CD4-positive, alpha-beta T cell treated with Interleukin-2 at 100 ng/mL for 4 hours (primary cell): ENCODE data around the gene RPS16.

Source experiments
- DNase-seq: peaks from one replicate; pipeline ENCODE4 v3.0.0-alpha.2; 2020; ENCODE audit warnings: low spot score

RPS16 gene

DNA sequence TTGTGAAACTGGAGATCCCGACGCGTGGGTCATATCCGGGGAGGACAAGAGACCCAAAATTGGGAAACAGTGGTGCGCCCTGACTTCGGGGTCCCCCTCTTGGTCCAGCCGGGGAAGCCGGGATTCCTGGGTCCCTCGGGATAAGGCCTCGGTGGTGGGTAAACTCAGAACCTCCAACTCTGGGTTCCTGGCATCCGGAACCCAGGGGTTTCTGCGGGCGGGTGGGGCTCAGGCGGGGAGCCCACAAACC lies 28.4 kb downstream of the RPS16 start:
- DNase-seq: no peak

DNA sequence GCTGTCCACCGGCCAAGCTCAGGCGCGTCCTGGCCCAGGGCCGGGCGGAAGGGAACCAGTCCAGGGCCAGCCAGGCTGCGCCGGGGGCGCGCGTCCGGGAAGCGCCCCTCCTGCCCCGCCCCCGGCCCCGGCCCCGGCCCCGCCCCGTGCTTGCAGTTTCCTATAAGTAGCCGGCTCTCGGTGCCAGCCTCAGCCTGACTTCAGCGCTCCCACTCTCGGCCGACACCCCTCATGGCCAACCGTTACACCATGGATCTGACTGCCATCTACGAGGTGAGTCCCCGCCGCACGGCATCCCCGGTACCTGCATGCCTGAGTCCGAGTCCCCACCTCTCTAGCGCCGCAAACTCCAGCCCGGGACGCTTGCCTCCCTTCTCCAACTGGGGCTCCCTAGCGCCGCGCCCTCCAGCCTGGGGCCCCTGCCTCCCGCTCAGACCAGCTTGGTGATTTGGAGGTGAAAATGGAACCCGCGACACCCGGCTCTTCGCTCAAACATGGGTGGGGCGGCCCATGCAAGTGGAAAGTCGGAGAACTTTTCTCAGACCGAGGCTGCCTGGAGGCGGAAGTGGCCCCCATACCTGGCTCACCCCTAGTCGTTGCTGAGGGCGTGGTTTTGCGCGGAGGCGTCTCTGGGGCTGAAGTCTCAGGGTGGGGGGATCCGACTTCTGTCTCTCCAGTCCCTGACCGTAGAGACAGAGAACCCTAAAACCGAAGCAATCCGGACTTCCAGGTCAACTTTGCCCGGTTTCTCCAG lies 28.9 kb downstream of the RPS16 start, which contains the start of gene ZFP36:
Gene ZFP36 (plus strand): TSS at position 192 of the 754 bp plus-strand sequence. CDS start 58 bp downstream, at position 250.
- peak; percentile 93 for DNase-seq

GRCh38 chr19:39405958-39406655 lies 29.6 kb downstream of the RPS16 start:
- DNase-seq: peak; percentile 92

- peak; percentile 35 for DNase-seq
Observed at GRCh38 chr19:39405261-39405957, 30.3 kb downstream of the RPS16 start.

DNA sequence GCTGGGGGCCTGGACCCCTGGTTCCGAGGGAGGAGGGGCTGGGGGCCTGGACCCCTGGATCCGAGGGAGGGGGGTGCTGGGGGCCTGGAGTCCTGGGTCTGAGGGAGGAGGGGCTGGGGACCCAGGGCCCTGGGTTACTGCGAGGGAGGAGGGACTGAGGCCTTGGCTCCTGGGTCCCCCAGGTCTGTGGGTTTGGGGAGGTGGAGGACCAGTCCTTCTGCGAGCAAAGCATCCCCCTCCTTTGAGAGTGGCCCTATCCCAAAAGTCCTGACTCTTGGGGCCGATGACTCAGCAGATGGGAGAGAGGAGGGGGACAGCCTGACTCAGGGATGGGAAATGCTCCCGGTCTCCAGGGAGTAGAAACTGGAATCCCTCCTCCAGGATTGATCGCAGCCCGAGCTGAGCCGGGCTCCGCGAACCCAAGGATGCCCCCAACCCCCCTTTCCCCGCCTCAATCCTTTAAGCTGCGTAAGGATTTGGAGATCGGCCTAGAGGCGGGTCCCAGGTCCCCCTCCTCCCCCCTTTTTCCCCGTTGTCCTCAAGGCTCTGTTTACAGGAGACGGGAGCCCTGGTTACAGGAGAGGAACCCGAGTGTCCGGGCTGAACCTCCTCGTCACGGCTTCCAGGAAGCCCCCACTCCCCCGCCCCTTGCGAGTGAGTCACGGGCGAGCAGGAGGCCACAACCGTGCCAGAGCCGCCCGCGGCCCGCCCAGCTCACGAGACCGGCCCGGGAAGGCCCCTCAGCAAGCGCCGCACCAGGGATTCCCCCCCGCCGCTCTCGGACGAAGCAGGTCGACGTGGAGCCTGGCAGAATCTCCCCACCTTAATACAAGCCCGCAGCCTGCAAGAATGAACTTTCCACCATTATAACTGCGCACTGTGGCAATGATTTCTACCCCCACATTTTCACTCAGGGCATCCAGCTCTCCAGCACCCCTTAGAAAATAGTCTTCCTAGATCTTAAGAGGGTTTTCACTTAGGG lies 32.1 kb downstream of the RPS16 start:
- DNase-seq: peak; percentile 97

- DNase-seq: peak; percentile 82
Observed at GRCh38 chr19:39402346-39403300, 33.1 kb downstream of the RPS16 start.

- DNase-seq: peak; percentile 93
Observed at GRCh38 chr19:39401549-39402345, 34.0 kb downstream of the RPS16 start.

DNA sequence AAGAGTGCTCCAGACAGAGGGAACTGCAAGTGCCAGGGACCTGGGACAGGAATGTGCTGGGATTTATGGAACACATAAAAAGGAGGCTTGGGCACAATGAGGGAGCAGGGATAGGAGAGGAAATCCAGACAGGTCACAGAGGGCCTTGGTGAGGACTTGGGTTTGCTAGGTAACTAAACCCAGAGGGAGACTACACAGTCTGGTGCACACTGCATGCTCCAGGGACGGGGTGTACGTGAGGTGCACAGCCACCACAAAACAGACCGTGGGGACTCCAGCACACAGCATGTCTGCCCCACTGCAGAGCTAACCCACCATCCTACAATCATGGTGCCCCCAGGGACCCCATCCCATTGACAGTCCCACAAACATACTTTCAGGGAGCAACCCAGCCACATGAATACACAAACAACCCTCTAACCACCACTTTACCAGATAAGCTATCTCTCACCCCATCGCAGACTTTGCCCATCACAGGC lies 34.6 kb downstream of the RPS16 start:
- DNase-seq: no peak

GRCh38 chr19:39400061-39400460 lies 35.7 kb downstream of the RPS16 start:
- DNase-seq: no peak

GRCh38 chr19:39399668-39400050 lies 36.1 kb downstream of the RPS16 start:
- no peak for DNase-seq

- peak; percentile 80 for DNase-seq
Observed at GRCh38 chr19:39398297-39398864, 37.4 kb downstream of the RPS16 start.

DNA sequence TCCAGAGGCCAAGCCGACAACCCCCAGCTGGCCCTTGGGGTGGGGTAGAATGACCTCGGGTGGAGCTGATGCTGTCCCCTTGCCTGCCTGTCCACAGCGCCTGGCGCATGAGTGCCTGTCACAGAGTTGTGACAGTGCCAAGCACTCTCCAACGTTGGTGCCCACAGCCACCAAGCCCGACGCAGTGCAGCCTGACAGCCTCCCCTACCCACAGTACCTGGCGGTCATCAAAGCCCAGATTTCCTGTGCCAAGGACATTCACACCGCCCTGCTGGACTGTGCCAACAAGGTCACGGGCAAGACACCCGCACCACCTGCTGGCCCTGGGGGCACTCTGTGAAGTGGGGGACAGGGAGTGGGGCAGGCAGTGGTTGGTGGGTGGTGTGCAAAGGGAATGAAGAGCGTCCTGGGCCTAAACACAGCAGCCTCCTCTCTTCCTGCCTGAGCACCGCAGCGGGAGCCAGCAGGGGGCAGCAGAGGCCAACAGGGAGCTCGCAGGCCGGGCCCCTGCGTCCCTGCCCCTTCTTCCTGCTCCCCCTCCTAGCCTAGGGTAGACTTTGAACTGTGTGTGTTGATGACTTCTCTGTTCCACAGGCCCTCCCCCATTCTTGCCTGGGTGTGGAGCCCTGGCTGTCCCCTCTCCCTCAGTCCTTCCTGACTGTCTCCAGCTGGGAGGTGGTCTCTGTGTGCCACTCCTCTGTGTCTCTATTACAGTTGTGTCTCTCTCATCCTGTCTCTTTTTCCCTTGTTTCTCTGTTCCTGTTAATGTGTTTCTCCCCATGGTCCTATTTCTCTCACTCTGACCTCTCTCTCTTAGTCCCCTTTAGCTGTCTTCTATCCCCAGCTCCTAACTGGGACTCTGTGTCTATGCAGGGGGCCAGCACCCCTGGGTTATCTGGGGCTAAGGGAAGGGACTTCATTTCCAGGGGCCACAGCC lies 38.1 kb downstream of the RPS16 start:
- DNase-seq: peak; percentile 95

DNA sequence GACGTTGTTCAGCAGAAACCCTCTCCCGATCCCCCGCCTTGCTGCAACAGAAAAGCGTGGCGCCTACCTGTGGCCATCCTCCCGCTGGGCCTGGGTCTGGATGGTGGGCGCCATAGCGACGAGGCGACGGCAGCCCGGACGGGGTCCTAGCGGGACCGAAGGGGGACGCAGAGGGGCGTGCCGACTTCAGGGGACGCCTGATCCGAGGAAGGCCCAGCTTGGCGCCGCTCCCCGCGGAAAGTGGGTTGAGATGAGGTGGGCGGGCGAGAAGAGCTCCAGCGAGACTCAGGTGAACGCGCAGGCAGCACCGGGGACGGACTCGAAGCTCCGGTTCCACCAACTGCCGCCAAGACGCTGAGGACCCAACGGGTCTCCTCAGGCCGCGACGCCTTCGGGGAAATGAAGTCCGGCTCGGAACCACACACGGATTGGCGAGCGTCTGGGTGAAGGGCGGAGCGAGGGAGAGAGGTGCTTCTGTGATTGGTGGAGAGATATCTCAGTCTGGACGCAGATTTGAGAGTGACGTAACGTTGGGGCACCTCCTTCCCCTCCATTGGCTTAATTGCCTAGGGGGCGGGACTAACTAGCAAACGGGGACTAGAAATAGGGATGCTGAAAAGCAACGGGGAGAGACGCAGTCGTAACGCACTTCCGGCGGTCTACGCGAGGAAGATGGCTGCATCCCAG lies 44.9 kb downstream of the RPS16 start, which contains the start of the genes MED29 and PAF1:
Gene MED29 (plus strand): TSS at position 628 of the 687 bp plus-strand sequence. CDS start 45 bp downstream, at position 673.
Gene PAF1 (minus strand): TSS at position 356 of the 687 bp plus-strand sequence. CDS start 242 bp downstream, at position 114.
- DNase-seq: peak; percentile 99

GRCh38 chr19:39390451-39390750 lies 45.3 kb downstream of the RPS16 start:
- DNase-seq: peak; percentile 73

GRCh38 chr19:39389631-39390414 lies 45.9 kb downstream of the RPS16 start:
- DNase-seq: no peak

- DNase-seq: no peak
Observed at GRCh38 chr19:39388657-39389056, 47.1 kb downstream of the RPS16 start.

- no peak for DNase-seq
Observed at GRCh38 chr19:39386557-39386956, 49.2 kb downstream of the RPS16 start.
